ENCODE data around the gene HES4.
"Not testable (repeated sequence)": the region's sequence is repeated elsewhere in the genome, so short reads cannot be mapped to it uniquely, and the experiment has no call there.

Gene HES4

GRCh38 chr1:978835-979743, 20.8 kb downstream of the HES4 start:
- no peak for DNase-seq (ENCODE audit: low spot score)

- no peak for DNase-seq (ENCODE audit: low spot score)
Observed at GRCh38 chr1:978069-978834, 21.6 kb downstream of the HES4 start.

- DNase-seq (ENCODE audit: low spot score), result not testable (repeated sequence)
Observed at GRCh38 chr1:976791-977190, 23.1 kb downstream of the HES4 start.

DNA sequence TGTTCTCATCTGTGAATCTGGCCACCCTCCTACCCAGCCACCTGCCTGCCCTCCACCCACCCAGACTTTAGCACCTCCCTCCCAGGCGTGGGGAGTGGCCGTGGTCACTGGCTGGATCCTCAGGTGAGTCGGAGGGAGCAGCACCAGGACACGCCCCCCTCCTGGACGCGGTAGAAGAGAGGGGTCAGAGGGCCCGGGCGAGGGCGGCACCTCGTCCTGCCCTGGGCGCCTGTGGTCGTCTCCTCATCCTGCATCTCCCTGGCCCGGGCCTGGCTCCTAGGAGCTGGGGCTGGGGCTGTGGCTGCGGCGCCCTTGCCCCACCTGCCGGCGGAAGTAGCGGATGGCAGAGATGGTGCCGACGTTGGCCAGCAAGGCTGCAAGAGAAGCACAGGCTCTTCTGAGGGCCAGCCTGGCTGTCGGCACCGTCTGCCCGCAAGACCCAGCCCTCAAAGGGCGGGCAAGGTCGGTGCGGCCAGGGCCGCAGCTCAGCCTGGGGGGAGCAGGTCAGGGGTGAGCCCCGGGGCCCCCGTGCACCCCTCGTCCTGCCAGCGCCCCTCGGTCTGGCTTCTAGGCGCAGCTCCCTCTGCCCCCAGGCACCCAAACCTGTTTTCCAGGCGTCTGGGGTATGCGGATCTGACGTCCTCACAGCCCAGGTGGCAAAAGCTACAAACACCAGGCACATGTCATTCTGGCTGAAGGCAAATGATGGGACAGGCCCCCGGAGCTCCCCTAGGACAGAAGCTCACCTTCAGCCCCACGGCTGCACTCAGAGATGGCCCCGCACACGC, 23.8 kb downstream of the HES4 start:
- DNase-seq (ENCODE audit: low spot score), result peak; percentile 89

DNA sequence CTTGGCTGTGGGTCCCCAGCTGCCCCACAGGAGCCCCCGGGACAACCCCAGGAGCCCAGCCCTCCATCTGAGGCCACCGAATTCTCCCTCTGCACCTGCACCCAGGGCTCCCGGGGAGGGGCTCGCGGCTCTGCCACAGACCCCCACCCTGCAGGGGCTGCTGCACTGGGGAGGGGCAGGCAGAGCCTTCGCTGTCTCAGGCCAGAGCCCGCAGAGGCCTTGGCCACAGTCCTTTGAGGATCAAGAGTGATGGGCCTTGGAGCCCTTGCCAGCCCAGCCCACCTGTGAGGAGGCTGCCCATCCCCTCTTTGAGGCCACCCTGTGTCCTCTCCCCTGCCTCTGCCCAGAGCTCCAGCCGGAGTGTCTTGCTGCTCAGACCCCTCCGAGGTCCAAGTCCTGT, 24.5 kb downstream of the HES4 start:
- no peak for DNase-seq (ENCODE audit: low spot score)

- DNase-seq (ENCODE audit: low spot score), result no peak
Observed at GRCh38 chr1:974687-975328, 25.1 kb downstream of the HES4 start.

GRCh38 chr1:974293-974640, 25.6 kb downstream of the HES4 start:
- DNase-seq (ENCODE audit: low spot score), result no peak

- DNase-seq (ENCODE audit: low spot score), result no peak
Observed at GRCh38 chr1:973459-974292, 26.2 kb downstream of the HES4 start.

GRCh38 chr1:972726-973458, 27.0 kb downstream of the HES4 start:
- DNase-seq (ENCODE audit: low spot score), result no peak

DNA sequence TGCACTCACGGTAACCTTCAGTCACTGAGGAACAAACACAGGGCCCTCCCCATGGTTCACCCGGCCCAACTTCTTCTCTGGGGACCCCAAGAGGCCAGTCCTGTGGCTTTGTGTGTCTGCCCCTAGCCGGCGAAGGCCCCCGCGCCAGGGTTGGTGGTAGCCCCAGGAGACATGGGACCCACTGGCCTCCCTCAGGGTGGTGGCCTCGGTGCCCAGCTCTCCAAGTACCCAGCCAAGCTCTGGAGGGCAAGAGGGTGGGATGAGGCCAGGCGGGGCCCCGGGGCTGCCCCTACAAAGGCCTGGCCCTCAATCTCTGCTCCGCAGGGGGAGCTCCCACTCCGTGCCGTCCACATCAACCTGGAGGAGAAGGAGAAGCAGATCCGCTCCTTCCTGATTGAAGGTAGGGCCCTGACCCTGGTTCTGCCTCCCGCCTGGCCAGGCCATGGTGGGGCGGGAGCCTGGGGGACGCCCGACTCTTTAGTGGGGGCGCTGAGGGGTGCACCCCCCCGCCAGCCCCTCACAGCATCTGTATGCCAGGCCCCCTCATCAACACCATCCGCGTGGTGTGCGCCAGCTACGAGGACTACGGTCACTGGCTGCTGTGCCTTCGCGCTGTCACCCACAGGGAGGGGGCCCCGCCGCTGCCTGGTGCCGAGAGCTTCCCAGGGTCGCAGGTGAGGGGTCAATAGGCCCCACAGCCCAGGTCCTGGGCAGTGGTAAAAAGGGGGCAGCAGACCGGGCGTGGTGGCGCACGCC, 28.0 kb downstream of the HES4 start:
- no peak for DNase-seq (ENCODE audit: low spot score)

- no peak for DNase-seq (ENCODE audit: low spot score)
Observed at GRCh38 chr1:970973-971730, 28.7 kb downstream of the HES4 start.

- no peak for DNase-seq (ENCODE audit: low spot score)
Observed at GRCh38 chr1:970242-970972, 29.5 kb downstream of the HES4 start.

GRCh38 chr1:969260-969855, 30.5 kb downstream of the HES4 start:
- DNase-seq (ENCODE audit: low spot score), result no peak

GRCh38 chr1:967466-968343, 32.2 kb downstream of the HES4 start:
- DNase-seq (ENCODE audit: low spot score), result no peak

DNA sequence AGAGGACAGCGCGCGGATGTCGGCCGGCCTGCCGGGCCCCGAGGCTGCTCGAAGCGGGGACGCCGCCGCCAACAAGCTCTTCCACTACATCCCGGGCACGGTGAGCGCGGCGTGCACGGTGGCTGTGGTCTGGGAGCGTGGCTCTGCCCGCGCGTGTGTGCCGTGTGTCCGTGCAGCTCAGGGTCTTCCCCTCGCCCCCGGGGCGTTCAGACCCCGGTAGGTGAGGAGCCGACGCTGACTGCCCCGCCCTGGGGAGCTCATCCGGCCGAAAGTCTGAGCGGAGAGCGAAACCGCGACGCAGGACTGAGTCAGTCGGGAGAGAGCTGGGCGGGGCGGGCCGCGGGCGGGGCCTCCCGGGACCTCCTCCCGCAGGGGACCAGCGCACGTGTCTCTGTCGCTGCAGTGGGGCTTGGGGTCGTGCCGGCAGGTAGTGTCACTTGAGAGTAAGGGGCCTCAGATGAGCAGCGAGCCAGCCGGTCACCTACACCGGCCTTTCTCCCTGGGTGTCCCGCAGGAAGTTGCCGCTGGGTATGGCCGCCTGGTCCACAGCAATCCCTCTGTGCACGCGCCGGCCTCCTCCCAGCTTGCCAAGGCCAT, 33.1 kb downstream of the HES4 start:
- DNase-seq (ENCODE audit: low spot score), result peak; percentile 94

DNA sequence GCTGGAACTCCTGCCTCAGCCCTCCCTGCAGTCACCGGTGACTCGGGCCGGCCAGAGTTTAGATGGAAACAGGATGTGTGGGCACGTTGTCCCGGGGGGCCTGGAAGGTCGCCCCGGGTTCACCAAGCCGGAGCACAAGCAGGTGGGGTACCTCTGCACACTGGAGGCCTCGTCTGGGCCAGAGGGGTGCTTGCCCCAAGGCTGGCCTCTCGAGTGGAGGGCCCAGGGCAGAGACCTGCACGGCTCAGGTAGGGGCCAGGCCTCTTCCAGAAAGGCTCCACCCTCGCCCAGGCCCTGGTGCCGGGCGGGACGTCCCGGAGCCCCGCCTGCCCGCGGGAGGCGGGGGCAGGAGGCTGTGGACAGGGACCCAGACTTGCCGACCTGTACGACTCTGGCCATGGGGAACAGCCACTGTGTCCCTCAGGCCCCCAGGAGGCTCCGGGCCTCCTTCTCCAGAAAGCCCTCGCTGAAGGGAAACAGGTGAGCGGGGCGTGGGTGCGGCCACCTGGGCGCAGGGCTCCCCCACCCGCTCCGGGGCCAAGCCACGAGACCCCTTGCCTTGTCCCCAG, 33.7 kb downstream of the HES4 start, which contains the start of gene PLEKHN1:
PLEKHN1 (plus strand) TSS at position 348 of the 569 bp plus-strand sequence; CDS start at position 398, 50 bp downstream.
- DNase-seq (ENCODE audit: low spot score), result peak; percentile 69

Measured in AG20443 (cell line).